Fibroblast of the aortic adventitia (primary cell): ENCODE data around the gene RNU1-1. TPM values are rescaled to one million over a fixed set of nuclear protein-coding genes. Genes with fewer than 3 reads are reported as not detected.
"Not testable (repeated sequence)": the region's sequence is repeated elsewhere in the genome, so short reads cannot be mapped to it uniquely, and the experiment has no call there.

Source experiments
- DNase-seq: peaks from one replicate; pipeline ENCODE4 v3.0.0-alpha.2; 2010; ENCODE audit warnings: low read depth
- H3K4me3 ChIP-seq: 2 replicates; pipeline ENCODE4 v1.5.1; 2011; ENCODE audit warnings: low read depth, mild to moderate bottlenecking, control low read depth, low read length, moderate library complexity
- total RNA-seq: library from RNA; depleted of rRNA; stranded (reverse); fragments of >200 nt; gene quantifications from 2 replicates; pipeline ENCODE4 v1.2.3, GENCODE V29; 2012; ENCODE audit warnings: low replicate concordance

Gene RNU1-1
- under 0.01 and 2,882 TPM in 2 replicates for total RNA-seq

DNA sequence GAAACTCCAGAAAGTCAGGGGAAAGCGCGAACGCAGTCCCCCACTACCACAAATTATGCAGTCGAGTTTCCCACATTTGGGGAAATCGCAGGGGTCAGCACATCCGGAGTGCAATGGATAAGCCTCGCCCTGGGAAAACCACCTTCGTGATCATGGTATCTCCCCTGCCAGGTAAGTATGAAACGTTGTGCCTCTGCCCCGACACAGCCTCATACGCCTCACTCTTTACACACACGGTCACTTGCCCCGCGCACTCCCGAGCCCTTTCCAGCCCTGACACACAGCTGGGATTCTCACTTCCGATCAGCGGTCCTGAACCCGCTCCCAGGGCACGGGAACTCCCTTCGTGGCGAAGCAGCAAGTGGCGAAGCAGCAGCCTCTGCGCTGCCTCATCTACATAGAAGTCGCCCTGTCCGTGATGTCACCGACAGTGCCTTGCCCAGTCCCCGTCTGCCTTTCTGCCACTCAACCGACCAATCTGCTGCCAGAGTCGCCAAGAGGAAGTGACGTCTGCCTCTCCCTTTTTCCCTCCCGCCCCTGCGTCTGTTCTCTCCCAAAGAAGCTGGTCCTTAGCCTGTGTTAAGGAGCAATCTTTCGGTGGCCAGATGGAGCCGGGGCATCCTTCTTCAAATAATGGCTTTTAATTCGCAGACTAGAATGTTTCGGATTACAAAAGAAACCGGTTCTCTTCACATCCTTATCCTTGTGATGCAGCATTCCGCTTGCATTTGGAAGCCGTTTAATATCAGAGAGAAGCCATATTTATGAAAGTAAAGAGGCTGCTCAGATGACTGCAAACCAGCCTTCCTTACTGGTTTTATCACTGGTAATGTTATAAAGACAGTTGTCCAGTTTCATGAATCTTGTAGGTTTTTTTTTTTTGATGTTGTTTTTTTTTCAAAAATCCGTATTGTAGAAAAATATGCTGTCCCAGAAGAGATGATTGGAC lies at the start of gene RNU1-1:
TSS of gene RNU1-1 (minus strand) at position 179 of the 949 bp plus-strand sequence.
- peak; percentile 88 for DNase-seq
- peak within 1 kb of the TSS; percentile 49 for H3K4me3 ChIP-seq

GRCh38 chr1:16561035-16561434 lies 47.0 kb upstream of the RNU1-1 start:
- H3K4me3 ChIP-seq, DNase-seq: not testable (repeated sequence)

GRCh38 chr1:16560498-16560897 lies 46.4 kb upstream of the RNU1-1 start:
- not testable (repeated sequence) for DNase-seq, H3K4me3 ChIP-seq

DNA sequence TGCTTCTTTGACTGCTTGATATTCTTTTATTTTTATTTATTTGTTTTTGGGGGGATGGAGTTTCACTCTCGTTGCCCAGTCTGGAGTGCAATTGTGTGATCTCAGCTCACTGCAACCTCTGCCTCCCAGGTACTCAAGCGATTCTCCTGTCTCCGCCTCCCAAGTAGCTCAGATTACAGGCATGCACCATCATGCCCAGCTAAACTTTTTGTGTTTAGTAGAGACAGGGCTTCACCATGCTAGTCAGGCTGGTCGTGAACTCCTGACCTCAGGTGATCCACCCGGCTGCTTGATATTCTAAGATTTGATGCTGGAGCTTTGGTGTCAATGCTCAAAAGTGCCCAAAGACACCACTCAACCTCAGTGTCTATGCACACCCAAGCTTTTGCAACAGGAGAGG lies 45.6 kb upstream of the RNU1-1 start:
- H3K4me3 ChIP-seq, DNase-seq: not testable (repeated sequence)

DNA sequence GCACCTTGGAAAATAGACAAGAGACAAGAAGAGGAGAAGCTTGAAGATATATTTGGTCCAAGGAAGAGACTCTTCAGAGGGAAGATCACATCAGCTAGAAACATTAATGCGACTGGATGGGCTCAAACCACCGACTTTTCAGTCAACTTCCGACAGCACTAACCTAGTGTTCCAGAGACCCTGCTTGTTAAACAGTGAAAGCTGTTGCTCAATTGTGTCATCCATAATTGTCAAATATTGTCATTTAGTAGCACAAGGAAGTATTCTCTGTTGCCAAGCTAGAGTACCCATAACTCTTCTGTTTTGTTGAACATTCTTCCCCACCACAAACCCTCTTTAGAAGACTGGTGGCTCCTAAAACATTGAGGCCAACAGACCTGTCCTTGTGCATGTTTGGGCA lies 42.9 kb upstream of the RNU1-1 start:
- not testable (repeated sequence) for DNase-seq, H3K4me3 ChIP-seq

DNA sequence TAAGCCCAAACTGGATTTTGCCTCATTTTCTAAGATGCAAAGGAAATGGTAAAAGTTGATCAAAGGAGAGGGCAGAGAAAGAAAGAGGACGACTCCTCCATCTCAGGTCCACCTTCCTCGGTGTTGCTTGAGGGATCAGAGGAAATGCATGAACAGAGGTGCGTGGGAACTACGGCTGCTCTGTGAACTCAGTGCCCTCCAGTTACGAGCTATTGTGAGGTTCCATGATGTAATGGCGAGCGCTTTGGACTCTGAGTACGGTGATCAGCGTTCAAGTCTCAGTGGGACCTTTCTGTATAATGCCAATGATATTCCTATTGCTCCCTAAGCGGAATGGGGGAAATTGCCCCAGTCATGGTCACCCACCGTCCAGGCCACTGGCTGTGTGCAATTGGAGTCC lies 39.2 kb upstream of the RNU1-1 start:
- not testable (repeated sequence) for DNase-seq, H3K4me3 ChIP-seq

DNA sequence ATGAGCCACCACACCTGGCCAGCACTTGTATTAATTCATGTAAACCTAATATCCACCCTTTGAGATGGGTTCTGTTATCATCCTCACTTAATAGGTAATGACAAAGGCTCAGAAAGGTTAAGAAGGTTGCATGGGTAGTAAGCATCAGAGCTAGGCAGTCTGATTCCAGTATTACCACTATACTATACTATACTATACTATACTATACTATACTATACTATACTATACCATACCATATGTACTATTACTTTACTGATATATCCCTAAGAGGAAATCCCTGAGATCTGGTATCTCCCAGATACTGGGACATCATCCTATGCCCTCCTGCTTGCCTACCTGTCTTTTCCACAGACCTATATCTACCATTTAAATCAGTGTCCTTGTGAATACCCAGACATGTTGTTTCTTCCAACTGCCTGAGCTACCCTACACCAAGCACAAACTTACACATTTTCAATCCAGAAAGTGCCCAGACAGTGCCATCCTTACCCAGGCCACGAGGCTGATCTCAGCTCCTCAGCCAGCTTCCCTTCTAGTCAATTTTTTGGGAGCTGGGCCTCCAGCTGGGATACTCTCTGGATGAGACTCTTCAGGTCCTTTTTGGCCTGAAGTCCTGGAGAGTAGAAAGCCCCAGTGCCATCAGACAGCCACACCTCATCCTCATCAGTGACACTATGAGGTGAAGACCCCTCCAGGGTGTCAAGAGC lies 36.3 kb upstream of the RNU1-1 start:
- not testable (repeated sequence) for DNase-seq, H3K4me3 ChIP-seq

DNA sequence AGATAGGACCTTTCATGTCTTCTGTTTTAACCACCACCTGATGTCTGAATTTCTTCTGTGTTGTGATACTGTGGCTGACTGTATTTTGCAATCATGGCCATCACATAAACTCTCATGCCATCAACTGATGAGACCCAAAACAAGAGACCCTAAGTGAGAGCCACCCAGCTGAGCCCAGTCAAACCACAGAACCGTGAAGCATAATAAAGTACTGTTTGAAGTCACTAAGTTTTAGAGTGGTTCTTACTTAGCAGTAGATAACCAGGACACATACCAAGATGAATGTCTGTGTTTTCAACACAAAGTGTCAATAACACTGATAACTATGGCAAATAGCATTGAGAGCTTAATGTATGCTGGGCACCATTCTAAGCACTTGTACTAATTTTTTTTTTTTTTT lies 35.5 kb upstream of the RNU1-1 start:
- not testable (repeated sequence) for H3K4me3 ChIP-seq, DNase-seq

DNA sequence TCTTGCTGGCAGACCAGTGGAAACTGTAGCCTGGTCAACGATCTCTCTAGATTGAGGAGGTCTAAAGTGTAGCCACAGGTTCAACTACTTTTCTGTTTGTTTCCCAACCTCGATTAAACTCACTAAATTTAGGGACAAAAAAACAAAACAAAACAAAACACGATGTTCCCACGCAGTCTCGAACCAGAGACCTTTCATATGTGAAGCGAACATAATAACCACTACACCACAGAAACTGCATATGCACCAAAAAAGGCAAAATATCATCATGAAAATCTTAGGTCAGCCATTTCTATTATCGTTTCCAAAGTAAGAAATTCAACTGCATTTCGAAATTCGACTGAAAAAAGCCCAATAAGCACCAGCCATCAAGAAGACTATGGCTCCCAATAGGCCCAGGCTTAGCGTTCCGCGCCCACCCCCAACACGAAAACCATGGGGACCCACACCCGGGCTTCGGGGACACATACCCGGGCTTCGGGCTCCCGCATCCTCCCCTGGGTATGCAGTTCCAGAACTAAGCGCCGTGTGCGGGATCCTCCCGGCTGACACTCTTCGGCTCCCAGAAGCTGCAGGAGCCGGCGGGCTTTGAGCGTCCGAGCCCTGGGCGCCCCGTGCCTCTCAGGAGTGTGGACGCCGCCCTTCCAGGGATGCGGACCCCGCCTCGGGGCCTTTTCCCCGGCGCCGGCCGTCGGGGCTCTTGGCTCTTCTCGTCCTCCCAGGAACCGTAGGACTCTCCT lies 33.6 kb upstream of the RNU1-1 start:
- not testable (repeated sequence) for H3K4me3 ChIP-seq
- DNase-seq: peak; percentile 21

DNA sequence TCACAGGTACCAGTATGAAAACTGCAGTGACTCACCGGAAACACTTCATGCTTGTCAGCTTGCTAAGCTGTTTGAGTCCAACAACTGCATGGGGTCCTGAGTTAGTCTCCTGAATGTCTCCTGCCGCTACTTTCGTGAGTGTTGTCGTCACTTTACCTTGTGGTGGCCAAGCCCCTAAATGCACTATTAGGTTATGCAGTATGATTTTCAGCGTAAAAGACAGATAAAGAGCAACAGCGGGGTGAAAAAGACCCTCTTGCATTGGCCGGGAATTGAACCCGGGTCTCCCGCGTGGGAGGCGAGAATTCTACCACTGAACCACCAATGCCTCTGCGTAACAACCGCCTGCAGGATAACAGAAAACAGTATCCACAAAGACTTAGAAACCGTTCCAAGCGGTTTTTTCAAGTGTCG lies 31.6 kb upstream of the RNU1-1 start:
- H3K4me3 ChIP-seq: not testable (repeated sequence)
- DNase-seq: peak; percentile 52

GRCh38 chr1:16540421-16540893 lies 26.4 kb upstream of the RNU1-1 start:
- DNase-seq: not testable (repeated sequence)

GRCh38 chr1:16537528-16537927 lies 23.4 kb upstream of the RNU1-1 start:
- H3K4me3 ChIP-seq, DNase-seq: not testable (repeated sequence)

More at GRCh38 chr1:16540421-16540893, 26.4 kb upstream of the RNU1-1 start:
- H3K4me3 ChIP-seq: not testable (repeated sequence)

DNA sequence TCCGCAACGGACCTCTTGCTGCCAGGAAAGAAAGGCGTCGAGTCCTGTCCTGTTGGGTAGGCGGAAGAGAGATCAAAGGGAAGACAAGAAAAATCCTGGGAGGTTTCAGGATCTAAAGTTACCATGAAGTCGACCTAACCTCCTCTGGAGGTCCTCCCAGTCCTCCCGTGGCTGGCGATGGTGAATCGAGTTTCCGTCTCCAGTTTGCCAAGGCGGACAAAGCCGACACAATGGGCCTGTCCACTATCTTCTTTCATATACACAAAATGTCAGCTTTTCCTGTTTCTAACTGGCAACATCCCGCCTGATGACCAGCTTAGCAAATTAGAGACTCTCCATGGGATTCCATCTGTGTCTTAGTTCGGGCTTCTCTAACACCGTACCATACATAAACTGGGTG lies 22.7 kb upstream of the RNU1-1 start:
- H3K4me3 ChIP-seq, DNase-seq: not testable (repeated sequence)

DNA sequence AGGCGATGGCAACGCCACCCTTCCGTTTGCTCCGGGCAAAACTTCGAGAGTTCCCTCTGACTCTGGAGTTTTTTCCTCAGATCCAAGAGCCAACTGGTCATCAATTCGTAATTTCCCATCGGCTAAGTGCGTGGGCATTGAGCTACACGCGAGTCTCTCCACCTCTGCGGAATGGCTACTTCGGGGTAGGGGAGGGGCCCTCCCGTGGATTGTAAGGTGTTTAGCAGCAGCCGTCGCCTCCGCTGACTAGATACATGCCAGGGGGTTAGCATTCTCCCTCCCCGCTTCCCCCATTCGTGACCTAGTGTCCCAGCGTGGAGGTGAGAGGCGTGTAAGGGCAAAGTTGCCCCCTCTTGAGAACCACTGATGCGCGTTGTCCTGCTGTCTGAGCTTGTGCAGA lies 21.8 kb upstream of the RNU1-1 start:
- not testable (repeated sequence) for DNase-seq, H3K4me3 ChIP-seq

- H3K4me3 ChIP-seq, DNase-seq: not testable (repeated sequence)
Measured at GRCh38 chr1:16535487-16535886, 21.4 kb upstream of the RNU1-1 start.

- H3K4me3 ChIP-seq: not testable (repeated sequence)
- peak; percentile 72 for DNase-seq
Measured at GRCh38 chr1:16534829-16535456, 20.9 kb upstream of the RNU1-1 start.

GRCh38 chr1:16534239-16534828 lies 20.2 kb upstream of the RNU1-1 start:
- not testable (repeated sequence) for DNase-seq, H3K4me3 ChIP-seq
